HG02642 (cell line): ENCODE results near the gene PSMB5.

ENCODE experiments used
- ATAC-seq: cut with Tn5 transposase; IDR thresholded peaks from one replicate; pipeline ENCODE4 v1.9.1; 2021; ENCODE audit warnings: mild to moderate bottlenecking; ENCODE audit not compliant: unreplicated experiment, poor library complexity

Gene PSMB5

DNA sequence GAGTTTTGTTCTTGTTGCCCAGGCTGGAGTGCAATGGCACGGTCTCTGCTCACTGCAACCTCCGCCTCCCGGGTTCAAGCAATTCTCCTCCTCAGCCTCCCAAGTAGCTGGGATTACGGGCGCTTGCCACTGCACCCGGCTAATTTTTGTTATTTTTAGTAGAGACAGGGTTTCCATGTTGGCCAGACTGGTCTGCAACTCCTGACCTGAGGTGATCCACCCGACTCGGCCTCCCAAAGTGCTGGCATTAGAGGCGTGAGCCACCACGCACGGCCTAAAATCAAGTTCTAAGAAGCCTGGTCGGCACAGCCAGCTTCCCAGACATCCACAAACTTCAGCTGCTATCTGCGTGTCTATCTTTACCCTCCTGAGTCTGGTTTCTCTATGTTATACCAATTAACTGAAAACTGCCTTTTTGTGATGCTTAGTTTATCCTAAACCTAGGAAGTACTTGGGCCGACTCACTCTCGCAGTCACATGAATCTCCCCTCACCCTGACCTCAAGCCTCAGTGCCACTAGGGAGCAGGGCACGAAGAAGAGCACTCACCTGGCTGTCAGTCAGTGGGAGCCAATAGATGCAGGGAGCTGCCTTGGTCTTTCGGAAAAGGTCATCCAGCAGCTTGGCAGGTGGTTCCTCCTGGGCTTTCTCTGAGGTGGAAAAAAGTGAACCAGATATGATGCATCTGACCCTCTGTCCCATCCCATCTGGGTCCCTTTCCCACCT lies 26.0 kb upstream of the PSMB5 start:
- ATAC-seq, result no peak

DNA sequence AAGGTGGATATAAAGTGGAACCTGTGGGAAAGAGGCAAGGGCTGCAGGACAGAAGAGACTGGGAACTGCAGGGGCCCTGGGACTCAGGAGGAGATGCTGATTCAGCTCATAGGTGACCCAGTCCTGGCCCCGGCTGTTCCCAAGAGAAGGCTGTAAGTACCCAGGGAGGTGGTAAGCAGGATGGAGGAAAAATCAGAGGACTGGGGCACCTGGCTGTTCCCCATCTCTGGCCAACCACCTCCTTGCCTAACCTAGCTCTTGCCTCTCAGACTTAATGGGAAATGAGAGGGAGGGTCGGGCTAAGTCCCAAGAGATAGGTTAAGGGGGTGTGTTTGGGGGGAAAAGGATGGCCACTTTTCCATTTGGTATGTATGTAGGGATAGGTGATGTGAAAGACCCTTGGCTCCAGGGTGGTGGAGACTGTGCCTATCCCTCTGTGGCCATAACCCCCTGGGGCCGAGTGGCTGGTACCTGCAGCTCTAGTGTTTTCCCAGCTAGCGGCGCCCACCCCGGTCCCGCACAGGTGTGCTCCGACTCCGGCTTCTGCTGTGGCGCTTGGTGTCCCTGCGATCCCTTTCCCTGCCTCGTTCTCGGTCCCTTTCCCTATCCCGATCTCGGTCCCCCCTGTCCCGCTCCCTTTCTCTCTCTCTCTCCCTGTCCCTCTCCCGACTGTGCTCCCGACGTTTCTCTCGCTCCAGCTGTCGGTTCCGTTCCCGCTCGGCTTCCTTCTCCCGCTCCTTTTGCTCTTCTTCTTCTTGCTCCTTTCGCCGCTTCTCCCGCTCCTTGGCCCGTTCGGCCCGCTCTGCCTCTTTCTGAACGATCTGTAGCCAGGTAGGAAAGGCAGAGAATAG lies 24.2 kb upstream of the PSMB5 start:
- ATAC-seq, result no peak

DNA sequence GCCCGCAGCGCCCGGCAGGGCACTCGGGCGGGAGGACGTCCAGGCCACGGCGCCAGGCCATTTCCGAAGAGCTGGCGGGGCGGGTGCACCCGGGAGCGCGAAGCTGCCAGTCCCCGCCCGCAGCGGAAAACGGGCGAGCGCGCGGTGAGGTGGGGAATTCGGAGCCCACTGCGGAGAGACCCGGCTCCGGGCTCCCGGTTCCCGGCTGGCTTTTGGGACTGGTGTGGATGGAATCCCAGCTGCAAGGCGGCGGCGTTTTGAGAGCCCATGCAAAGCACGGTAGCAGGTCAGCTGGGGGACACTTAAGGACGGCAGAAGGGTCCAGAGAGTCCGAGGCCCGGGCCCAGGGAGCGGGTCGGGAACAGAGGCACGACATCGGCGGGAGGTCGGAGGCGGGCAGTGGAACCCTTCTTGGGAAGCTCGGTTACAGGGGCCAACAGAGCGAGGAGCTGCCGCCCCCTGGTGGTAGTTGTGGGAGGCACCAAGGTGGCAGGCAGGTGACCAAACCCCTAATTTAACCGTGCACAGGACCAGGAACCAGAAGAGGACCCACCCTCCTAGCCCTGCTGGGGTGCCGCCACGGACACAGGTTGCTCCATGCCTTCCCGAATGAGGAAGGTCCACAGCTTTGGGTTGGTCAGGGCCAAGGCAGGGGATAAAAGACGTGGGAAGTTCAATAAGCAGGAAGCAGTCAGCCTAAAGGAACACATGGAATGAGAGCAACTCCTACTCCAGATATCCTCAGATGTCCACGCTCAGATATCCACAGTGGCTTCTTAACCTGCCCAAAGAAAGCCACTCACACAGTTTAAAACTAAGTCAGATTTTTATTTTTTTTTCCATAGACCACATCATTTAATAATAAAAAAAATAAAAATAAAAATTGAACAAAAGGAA lies 23.3 kb upstream of the PSMB5 start:
- ATAC-seq, result peak; percentile 69

DNA sequence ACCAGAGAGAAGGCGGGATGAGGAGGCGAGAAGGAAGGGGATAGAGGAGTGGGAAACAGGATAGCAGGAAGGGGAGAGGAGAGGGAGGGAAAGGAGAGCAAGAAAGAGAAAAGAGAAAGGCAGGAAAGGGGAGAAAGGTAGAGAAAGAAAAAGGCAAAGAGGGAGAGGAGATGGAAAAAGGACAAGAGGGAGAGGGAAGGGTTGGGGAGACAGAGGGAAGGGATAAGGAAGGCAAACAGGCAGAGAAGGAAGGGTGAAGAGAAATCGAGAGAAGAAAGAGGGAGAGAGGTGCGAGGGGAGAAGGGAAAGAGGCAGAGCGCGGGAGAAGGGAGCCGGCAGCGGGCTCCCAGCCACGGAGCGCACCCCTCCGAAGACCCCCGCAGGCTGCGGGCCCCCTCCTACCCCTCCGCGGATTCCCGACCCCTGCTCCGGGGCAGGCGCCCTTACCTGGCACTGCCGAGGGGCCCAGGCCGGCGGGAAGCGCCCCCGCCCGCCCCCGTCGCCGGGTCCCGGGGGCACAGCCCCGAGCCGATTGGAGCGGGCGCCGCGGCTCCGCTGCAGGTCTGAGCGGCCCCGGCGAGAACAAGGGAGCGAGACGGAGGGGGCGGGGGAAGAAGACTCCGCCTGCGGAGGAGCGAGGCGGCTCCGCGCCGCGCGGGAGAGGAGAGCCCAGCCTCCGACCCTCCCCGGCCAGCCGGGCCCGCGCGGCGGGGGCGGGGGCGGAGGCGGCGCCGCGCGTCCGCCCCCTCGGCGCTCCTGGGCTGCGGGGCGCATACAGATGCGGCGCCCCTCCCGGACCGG lies 22.5 kb upstream of the PSMB5 start, which contains the start of gene CDH24:
CDH24 (minus strand) TSS at position 565 of the 801 bp plus-strand sequence. CDS start 1,787 bp downstream, outside the sequence.
- peak; percentile 49 for ATAC-seq

DNA sequence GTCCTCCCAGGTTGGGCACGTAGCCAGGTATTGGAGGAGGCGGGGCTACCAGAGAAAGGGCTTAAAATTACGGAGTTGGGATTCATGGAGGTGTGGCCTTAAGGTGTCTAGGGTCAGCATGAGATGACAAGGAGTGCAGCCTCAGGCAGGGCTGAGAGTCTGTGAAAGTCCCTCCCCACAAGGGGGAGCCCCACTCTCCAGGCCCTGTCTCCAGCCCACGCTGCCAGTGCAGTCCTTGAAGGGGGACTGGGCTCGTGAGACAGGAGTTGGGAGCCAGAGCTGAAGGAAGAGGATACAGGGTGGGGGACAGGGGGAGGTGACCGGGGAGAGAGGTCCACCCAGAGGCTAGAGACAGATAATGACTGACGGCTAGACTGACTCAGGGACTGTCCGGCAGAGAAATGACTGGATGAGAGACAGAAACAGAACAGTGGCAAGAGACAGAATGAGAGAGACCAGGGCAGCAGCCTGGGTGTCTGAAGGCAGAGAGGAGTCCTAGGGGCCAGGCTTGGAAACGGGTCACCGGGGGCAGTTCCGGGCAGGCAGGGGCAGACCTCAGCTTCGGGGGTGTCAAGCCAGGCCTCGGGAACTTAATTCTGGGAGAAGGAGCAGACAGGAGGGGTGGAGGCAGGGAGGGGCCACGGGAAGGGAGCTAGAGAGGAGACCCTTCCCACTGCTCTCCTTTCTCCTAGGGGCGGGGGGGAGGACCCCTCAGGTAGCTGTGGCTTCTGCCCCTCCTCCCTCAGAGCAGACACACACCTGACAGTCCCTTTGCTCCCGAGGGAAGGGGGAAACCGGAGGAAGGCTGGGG lies 21.6 kb upstream of the PSMB5 start:
- peak; percentile 63 for ATAC-seq

DNA sequence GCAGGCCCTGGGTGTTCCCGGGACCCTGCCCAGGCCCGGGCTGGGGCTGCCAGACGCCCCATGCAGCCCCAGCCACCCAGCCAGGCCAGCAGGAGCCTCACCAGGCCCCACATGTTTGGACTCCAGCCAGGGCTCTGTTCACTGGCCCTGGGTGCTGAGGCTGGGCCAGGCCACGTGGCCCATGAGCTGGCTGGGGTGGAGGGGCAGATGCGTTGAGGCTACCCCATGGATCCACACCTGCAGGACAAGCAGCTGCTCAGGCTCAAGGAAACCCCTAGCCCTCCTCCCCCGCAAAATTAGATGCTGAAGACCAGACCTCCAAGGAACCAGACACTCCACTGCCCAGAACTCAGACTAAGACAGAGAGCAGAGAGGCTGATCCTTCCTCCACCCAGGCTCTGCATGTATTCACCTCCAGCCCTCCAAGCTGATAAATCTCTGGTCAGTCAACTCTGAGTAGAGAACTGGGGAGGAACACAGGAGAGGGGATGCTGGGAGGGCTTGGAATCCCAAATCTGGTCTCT lies 21.0 kb upstream of the PSMB5 start:
- no peak for ATAC-seq

DNA sequence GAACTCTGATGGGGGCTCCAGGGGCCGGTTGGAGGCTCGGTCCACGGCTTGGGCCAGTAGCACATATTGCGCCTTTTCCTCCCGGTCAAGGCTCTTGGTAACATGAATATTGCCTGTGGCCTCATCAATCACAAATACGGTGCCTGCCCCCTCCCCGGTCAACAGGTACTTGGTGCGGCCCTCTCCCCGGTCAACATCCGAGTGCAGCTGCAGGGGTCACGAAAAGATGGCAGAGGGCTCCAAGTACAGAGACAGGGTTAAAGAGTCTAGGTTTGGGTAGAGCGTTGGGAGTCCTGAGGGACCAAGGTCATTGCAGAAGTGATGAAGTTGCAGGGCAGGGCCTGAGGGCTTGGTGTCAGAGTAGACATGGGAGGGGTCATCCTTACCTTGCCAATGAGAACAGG lies 20.4 kb upstream of the PSMB5 start:
- no peak for ATAC-seq

DNA sequence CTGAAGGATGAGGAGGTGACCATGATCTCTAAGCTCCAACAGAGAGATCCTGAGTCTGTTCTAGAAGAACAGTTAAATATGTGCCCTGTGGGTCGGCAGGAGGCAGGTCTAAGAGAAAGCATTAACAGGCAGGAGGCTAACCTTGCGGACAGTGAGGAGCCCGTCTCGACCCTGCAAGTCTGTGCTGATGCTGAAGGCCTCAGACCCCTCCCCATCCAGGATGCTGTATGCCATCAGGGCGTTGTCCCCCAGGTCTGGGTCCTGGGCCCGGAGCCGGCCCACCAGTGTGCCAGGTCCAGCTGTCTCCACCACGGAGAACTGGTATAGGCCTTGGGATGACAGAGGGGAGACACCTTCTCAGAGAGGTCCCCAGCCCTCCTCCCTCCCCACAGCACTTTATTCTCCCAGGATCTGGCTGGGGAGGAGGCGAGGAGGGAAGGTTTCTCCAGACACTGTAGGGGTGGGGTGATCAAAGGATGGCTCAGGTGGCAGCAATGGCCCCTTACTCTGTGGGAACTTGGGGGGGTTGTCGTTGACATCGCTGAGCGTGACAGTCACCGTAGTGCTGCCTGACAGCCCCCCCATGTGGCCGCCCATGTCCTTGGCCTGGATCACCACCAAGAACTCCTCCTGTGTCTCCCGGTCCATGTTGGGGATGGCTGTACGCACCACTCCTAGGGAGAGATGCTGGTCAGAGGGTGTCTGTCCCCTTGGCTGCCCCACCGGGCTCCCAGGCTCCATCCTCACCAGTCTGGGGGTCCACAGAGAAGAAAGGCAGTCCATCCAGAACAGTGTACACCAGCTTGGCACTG lies 19.5 kb upstream of the PSMB5 start:
- ATAC-seq, result no peak

DNA sequence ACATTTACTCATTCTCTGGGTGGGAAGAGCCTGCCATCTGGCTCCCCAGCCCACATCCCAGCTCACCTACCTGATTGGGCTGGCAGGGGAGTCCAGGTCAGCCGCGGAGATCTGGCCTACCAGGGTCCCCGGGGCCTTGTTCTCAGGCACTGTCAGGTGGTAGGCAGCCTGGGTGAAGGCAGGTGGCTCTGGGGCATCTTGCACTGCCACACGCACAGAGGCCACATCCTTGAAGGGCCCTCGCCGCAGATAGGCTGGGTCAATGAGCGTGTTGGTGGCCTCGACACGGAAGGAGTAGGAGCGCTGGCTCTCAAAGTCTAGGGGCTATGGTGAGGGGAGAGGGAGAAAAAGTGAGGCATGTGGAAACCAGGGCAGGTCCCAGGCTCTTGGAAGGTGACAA lies 18.7 kb upstream of the PSMB5 start:
- no peak for ATAC-seq

DNA sequence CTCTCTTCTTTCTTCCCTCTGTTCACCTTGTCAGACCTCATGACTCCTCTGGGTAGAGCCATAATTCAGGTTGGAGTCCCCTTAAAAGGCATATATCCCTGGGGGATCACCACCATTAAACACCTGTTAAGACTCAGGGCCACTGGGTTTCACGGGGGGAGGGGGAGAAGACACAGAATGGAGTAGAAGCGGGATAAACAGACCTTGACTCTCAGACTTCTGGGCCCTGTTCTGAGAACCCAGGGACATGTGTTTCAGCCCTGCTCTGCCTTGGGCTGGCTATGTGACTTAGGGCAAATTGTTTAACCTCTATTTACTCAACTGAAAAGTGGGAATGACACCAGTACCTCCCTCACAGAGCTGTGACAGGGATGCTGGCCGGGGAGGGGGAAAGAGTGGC lies 18.0 kb upstream of the PSMB5 start:
- no peak for ATAC-seq

DNA sequence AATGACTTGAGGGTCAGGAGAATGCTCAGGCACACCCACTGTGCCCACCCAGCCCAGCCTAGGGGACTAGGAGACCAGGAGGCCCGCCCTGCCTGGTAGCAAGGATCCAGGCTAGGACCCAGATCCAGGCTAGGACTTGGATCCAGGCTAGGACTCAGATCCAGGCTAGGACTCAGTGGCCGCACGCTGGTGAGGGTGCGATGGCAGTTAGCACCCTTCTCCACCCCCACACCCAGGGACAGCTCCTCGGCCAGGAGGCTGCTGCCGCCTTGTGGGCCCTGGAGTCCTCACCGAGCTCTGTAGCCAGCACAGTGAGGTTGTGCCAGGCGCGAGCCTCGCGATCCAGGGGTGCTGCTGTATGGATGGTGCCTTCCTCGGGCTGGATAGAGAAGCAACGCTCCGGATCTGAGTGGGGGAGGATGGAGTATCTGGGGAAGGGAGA lies 17.5 kb upstream of the PSMB5 start:
- no peak for ATAC-seq

DNA sequence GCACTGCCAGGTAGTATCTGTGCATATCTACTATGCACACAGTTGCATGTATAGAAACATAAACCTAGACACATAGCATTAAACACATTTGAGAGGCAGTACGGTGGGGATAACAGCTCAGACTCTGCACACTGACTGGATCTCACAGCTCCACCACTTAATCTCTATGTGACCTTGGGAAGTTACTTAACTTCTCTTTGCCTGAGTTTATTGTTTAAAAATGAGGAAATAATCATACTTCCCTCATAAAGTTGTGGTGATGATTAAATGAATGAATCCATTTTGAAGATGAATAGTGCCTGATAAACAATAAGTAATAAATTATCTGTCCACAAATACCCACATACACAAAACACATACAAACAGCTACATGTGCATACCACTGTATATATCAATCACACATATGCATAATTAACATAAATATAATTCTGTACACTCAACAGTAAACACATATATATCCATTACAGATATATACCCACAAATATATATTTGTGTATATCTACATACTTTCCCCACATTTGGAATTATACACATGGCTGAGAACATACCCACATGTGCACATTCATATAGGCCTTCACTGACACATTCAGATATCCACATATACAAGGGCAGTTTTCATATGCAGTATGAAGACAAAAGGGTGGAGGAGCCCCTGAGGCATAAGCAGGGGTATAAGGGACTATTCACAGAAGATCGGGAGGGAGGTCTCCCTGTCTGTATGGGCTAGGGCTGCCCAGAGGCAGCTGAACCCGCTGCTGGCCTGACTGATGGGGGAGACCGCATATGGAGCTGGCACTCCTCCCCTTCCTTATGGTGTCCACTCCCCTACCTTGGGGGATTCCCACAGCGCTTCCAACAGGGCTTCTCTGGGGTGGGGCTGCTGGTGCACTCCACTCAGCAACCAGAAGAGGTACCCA lies 16.7 kb upstream of the PSMB5 start:
- no peak for ATAC-seq

DNA sequence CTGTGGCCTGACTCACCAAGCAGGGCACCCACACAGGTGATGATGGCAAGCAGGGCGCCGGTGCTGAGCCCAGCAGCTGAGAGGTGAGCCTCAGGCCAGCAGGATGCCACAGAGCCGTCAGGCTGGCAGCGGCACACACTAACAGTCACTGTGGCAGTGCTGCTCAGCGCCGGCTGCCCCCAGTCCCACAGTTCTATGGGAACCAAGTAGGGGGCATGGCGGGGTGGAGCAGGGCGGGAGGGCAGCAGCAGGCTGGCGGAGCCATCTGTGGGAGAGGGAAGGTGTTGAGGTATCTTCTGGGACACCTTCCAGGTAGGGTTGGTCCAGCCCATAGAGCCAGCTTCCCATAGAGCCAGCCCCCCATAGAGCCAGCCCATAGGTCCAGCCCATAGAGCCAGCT lies 14.3 kb upstream of the PSMB5 start:
- ATAC-seq, result no peak

DNA sequence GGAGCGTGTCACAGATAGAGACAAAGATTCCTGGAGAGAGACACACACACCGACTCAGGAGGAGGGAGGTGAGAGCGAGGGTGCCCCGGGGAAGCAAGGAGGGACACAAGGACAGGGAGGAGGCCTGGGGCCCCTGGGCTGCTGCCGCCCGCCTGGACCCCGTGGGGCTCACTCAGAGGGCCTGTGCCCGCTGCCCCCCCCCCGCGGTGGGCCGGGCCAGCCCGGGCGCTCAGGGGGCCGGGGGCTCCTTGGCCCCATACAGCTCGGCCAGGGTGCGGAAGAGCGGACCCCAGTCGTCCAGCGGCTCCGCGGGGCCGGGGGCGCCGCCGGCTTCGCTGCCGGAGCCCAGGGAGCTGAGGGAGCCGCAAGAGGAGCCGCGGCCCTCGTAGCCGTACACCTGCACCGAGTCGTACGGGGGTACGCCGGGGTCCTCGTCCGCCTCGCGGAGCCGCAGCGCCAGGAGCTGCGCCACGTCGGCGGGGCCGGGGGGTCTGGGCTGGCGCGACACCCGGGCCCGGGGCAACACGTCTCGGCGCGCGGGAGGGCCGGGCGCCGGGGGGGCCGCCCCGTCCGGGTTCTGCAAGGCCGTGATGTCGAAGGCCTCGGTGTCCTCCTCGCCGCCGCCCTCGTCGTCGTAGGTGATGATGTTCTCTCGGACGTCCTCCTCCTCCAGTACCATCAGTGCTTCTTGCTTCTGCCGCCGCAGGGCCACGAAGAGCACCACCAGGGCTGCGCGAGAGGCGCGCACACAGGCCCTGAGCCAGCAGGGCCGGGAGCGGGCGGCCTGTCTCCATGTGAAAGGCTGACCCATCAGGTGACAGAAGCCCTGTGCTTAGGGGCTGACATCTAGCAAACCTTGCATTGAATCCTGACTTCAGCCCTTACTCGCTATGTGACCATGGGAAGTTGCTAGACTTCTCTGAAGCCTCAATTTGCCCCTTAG lies 13.3 kb upstream of the PSMB5 start:
- ATAC-seq, result no peak

DNA sequence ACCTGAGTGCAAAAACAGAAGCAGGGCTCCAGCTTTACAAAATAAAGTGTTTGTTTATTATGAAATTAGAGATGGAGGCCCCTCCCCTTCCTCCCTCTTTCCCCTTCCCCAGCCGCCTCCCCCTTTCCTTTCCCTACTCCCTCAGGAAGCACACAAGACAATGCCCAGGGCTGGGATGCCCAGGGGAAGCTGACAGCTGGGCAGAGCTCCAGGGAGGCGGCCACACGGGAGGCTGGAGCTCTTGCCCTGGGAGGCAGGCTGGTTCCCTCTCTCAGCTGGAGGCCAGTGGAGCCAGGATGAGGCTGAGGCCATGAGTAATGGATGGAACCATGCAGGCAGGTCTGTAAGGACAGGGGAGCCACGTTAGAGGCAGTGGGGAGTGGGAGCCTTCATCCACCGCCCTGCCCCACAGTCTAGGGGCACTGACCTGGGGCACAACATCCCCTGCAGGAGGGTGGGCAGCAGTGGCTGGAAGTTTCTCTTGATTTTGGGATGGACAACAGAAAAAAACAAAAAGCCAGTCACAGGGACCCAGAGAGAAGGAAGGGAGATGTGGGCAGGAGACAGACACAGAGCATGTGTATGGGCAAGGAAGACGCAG lies 12.4 kb upstream of the PSMB5 start:
- ATAC-seq, result no peak
